HG03280 (cell line): ENCODE results near the gene ZNF573.

Experiments used
- ATAC-seq: cut with Tn5 transposase; IDR thresholded peaks from one replicate; pipeline ENCODE4 v1.9.1; 2021; ENCODE audit warnings: mild to moderate bottlenecking, moderate library complexity; ENCODE audit not compliant: unreplicated experiment

The ZNF573 gene

DNA sequence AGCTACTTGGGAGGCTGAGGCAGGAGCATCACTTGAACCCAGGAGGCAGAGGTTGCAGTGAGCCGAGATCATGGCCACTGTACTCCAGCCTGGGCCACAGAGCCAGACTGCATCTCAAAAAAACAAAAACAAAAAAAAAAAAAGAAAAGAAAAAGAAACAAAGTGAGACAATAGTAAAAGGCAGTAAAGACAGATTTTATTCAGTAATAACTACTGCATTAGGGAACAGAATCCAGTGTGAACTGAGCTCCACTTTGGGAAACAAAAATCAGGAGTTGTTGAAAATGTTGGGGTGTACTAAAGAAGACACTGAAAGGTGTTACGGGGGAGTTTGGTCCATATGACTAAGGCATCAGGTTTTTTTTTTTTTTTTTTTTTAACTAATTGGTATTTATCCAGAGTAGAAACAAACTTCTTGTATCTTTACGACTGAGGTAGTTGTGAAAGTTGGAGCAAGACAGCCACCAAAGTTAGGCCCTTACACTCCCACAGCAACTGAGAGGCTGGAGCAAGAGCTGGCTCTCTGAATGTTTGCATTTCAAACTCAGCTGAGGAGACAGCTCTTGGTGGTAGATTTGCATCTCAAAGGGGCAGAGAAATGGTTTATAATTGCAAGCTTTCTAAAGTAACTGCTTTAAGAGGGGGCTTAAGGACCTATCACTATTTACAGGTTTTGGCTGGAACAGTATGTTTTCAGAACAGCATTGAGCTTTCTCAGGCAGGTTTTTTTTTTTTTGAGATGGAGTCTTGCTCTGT, 84.1 kb downstream of the ZNF573 start:
- no peak for ATAC-seq

DNA sequence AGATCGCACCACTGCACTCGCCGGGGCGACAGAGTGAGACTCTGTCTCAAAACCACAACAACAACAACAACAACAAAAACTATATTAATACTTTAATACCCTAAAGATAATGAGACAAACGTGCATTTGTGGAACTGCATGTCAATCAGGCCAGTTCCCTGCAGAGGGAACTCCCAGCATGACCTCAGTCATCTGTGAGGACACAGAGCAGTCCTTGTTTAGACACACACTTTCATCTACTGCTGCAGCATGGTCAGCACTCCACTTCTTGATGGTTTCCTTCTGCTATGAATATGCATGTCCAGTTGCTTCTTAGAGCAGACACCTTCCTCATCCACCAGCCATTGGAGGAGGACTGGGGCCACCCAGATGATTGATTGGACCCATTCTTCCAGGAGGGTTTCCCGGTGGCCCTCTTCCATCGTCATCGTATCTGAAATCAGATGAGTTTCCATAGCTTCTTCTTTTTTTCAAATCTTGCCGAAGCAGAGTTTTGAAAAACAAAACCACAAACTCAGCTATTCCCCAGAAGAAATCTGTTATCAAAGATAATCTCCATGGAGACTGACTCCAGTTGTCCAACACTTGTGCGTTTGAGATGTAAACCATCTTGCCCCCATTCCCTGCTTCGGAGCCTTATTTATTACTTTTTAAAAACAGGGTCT, 86.3 kb downstream of the ZNF573 start:
- ATAC-seq: no peak

DNA sequence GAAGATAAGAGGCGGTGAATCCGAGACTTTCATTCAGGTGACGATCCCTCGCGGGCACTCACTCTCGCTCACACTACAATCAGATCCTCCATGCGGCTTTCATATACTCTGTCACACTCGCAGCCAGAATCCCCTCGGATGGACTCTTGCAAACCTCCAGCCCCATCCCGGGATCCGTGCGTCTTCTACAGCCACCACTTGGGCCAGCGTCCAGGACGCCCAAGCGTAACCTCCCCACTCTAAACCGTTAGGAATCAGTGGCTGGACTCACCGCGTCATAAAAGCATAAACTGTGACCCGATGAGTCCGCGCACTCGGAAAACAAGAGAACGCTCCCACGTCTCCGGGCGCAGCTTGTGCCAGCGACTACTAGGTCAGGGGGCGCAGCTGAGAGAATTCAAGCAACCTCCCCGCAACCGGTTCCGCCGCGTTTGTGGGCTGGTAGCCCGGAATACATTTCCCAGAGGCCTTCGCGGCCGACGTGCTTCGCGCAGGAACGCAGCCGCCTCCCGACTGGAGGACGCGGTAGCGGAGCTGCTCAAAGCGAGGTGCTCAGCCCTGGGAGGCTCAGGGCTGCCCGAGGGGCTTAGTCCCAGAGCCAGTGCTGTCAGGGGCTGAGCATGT, 87.4 kb downstream of the ZNF573 start:
- no peak for ATAC-seq
